AG10803 (cell line): Measurements from ENCODE around the gene RPA3.
"Not testable (repeated sequence)": the region's sequence is repeated elsewhere in the genome, so short reads cannot be mapped to it uniquely, and the experiment has no call there.

Source experiments
- DNase-seq: peaks from one replicate; pipeline ENCODE4 v3.0.0; 2010; ENCODE audit warnings: low read depth
- H3K4me3 ChIP-seq: 2 replicates; pipeline ENCODE4 v1.5.1; 2011; ENCODE audit warnings: mild to moderate bottlenecking, low read length, control low read depth
- CTCF ChIP-seq: conservative IDR thresholded peaks from 2 replicates; pipeline ENCODE4 v1.5.1; 2011; ENCODE audit warnings: mild to moderate bottlenecking, low read length, control low read depth, inconsistent platforms

RPA3 gene

GRCh38 chr7:7662527-7662926, 55.9 kb downstream of the RPA3 start:
- no peak overlapping the region for H3K4me3 ChIP-seq
- no peak for DNase-seq
- peak; percentile 38 for TF ChIP-seq CTCF

- H3K4me3 ChIP-seq = not testable (repeated sequence)
- peak; percentile 12 for DNase-seq
These were observed 61.9 kb downstream of the RPA3 start for GRCh38 chr7:7656459-7656858.

- no peak overlapping the region for H3K4me3 ChIP-seq
- TF ChIP-seq CTCF = no peak
- DNase-seq = no peak
These were observed 63.3 kb downstream of the RPA3 start for GRCh38 chr7:7654964-7655715.

GRCh38 chr7:7653593-7654187, 64.7 kb downstream of the RPA3 start:
- TF ChIP-seq CTCF = peak; percentile 49
- DNase-seq = no peak
- no peak overlapping the region for H3K4me3 ChIP-seq

- no peak for DNase-seq
- no peak overlapping the region for H3K4me3 ChIP-seq
- TF ChIP-seq CTCF = no peak
These were observed 65.4 kb downstream of the RPA3 start for GRCh38 chr7:7652798-7653540.

GRCh38 chr7:7651479-7651878, 66.9 kb downstream of the RPA3 start:
- no peak overlapping the region for H3K4me3 ChIP-seq
- TF ChIP-seq CTCF = no peak
- DNase-seq = no peak

- no peak for DNase-seq
- H3K4me3 ChIP-seq = no peak overlapping the region
- TF ChIP-seq CTCF = no peak
These were observed 67.7 kb downstream of the RPA3 start for GRCh38 chr7:7650682-7651206.
